ENCODE measurements around the gene NDUFA12.

NDUFA12 gene

DNA sequence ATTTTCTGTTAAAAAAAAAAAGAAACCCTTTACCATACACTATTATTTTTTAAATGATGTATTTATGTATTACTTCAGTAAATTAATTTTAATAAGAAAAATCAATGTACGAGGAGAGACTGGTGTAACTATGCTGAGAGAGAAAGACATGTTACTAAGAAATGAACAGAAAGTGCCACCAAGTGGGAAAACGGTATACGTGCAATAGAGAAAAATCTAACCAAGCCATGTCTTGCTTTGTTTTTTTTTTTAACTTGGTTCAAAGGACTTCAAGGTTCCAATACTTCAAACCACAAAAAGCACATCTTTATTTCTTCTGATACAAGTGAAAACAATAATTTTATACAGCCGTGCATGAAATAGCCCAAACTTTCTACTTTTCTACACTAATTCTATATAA is 22.9 kb downstream of the NDUFA12 start:
- no peak overlapping the region for H3K4me3 ChIP-seq (ENCODE audit: low read depth, low read length)
- TF ChIP-seq MYC (IDR thresholded peaks at IDR 0.05; ENCODE audit: low read depth, low read length) (0 out of 2 replicates have a peak, but pooled peaks have one; percentile 20), POLR2A (IDR thresholded peaks at IDR 0.05; ENCODE audit: extremely low read depth, insufficient read length) (no peak)
- TF ChIP-seq, protein P1, sequence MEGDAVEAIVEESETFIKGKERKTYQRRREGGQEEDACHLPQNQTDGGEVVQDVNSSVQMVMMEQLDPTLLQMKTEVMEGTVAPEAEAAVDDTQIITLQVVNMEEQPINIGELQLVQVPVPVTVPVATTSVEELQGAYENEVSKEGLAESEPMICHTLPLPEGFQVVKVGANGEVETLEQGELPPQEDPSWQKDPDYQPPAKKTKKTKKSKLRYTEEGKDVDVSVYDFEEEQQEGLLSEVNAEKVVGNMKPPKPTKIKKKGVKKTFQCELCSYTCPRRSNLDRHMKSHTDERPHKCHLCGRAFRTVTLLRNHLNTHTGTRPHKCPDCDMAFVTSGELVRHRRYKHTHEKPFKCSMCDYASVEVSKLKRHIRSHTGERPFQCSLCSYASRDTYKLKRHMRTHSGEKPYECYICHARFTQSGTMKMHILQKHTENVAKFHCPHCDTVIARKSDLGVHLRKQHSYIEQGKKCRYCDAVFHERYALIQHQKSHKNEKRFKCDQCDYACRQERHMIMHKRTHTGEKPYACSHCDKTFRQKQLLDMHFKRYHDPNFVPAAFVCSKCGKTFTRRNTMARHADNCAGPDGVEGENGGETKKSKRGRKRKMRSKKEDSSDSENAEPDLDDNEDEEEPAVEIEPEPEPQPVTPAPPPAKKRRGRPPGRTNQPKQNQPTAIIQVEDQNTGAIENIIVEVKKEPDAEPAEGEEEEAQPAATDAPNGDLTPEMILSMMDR (IDR thresholded peaks at IDR 0.05; ENCODE audit: low read depth, low read length): peak; percentile 20
- TF ChIP-seq, protein P2, sequence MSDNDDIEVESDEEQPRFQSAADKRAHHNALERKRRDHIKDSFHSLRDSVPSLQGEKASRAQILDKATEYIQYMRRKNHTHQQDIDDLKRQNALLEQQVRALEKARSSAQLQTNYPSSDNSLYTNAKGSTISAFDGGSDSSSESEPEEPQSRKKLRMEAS (IDR thresholded peaks at IDR 0.05; ENCODE audit: low read depth, low read length): no peak
- peak; percentile 45 for DNase-seq (ENCODE audit: low read depth)

DNA sequence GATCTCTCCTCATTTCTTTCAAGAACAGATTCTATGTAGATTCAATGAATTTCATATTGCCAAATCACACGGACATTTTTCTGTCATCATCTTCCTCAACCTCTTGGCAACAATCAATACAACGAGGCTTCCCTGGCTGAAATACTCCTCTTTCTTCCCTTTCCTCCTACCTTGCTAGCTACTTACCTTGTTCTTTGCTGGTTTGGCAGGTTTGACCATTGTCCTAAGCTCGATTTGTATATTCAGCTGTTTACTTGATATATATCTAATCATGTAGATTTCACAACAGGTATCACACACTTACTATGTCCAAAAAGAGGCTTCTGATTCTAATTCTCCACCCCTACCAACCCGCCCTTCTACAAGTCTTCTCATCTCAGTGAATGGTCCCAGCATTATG is 23.6 kb downstream of the NDUFA12 start:
- no peak for DNase-seq (ENCODE audit: low read depth)
- no peak for TF ChIP-seq POLR2A (IDR thresholded peaks at IDR 0.05; ENCODE audit: extremely low read depth, insufficient read length)
- no peak for TF ChIP-seq MYC (IDR thresholded peaks at IDR 0.05; ENCODE audit: low read depth, low read length)
- TF ChIP-seq, protein P2 (IDR thresholded peaks at IDR 0.05; ENCODE audit: low read depth, low read length): no peak
- TF ChIP-seq, protein P1 (IDR thresholded peaks at IDR 0.05; ENCODE audit: low read depth, low read length): no peak
- H3K4me3 ChIP-seq (ENCODE audit: low read depth, low read length): no peak overlapping the region

DNA sequence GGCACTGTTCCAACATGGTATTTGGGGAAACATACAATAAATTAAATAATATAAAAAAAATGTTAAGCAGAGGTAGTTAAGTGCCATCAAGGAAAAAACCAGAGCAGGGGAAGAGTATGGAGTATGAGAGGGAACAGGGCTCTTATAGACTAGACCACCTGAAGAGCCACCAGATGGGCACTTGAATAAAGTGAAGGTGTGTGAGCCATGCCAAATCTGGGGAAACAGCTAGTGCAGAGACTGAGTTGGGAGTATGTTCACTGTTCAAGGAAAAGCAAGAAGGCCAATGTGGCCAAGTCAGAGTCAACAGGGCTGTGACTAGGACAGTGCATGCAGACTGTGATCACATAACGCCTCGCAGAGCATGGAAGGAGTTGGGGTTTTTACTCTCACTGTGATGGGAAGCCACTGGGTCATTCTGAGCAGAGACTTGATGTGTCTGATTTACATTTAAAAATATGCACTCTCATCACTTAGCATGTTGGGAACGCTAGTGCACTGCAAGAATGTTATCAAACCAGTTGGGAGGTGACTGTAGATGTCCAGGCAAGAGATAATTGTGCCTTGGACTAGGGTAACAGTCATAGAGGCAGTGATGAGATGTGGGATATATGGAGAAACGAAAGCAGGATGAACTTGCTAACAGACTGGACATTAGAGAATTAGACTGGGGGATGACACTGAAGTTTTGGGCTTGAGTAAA is 25.6 kb downstream of the NDUFA12 start:
- TF ChIP-seq, protein P1 (IDR thresholded peaks at IDR 0.05; ENCODE audit: low read depth, low read length): no peak
- TF ChIP-seq, protein P2 (IDR thresholded peaks at IDR 0.05; ENCODE audit: low read depth, low read length): no peak
- TF ChIP-seq MYC (IDR thresholded peaks at IDR 0.05; ENCODE audit: low read depth, low read length) (no peak), POLR2A (IDR thresholded peaks at IDR 0.05; ENCODE audit: extremely low read depth, insufficient read length) (no peak)
- no peak overlapping the region for H3K4me3 ChIP-seq (ENCODE audit: low read depth, low read length)
- DNase-seq (ENCODE audit: low read depth): no peak

DNA sequence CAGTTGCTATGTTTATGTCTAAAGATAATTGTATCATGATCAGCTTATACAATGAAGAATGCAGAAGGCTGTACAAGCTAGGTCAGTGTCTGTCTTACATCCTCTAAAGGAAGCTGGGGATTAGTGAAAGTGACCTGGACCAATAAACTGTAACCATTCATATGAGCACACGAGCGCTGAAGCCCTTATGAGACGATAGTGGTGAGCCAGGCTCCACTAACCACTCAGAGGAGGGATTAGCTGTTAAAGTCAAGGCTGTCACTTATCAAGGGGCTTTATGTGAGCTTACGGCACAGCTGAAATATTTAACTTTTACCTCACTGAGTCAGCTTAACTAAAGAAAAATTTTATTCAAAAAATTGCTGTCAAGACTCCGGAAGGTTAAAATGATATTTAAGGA is 30.3 kb downstream of the NDUFA12 start:
- TF ChIP-seq MYC (IDR thresholded peaks at IDR 0.05; ENCODE audit: low read depth, low read length) (no peak), POLR2A (IDR thresholded peaks at IDR 0.05; ENCODE audit: extremely low read depth, insufficient read length) (no peak)
- TF ChIP-seq, protein P1 (IDR thresholded peaks at IDR 0.05; ENCODE audit: low read depth, low read length): no peak
- TF ChIP-seq, protein P2 (IDR thresholded peaks at IDR 0.05; ENCODE audit: low read depth, low read length): no peak
- no peak overlapping the region for H3K4me3 ChIP-seq (ENCODE audit: low read depth, low read length)
- DNase-seq (ENCODE audit: low read depth): no peak

DNA sequence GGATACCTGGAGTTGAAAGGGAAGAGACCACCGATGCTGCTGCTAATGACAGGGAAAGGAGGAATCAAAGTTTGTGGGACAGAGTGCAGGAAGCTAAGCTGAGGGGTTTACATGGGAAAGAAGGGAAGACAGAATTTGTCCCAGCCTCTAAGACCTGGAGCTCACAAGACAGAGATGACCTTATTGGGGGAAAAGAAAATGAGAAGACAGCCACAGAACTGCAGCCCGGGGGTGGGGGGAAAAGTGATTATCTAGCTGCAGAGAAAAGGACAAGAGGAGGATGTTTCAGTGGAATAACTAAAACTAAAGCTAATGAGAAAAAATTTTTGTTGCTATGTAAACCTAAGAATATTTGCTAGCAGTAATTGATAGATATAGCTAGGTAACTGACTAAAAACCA is 30.7 kb downstream of the NDUFA12 start:
- TF ChIP-seq MYC (IDR thresholded peaks at IDR 0.05; ENCODE audit: low read depth, low read length) (no peak), POLR2A (IDR thresholded peaks at IDR 0.05; ENCODE audit: extremely low read depth, insufficient read length) (no peak)
- TF ChIP-seq, protein P1 (IDR thresholded peaks at IDR 0.05; ENCODE audit: low read depth, low read length): no peak
- TF ChIP-seq, protein P2 (IDR thresholded peaks at IDR 0.05; ENCODE audit: low read depth, low read length): no peak
- DNase-seq (ENCODE audit: low read depth): no peak
- H3K4me3 ChIP-seq (ENCODE audit: low read depth, low read length): no peak overlapping the region
